ENCODE measurements around the gene MACROD2.

The MACROD2 gene

GRCh38 chr20:14310977-14311627 is 315.8 kb downstream of the MACROD2 start:
- no peaks in the 10 kb centered on the region for H3K36me3 ChIP-seq (ENCODE audit: control insufficient read depth, insufficient read depth, low read length)
- H3K27me3 ChIP-seq (replicated peaks; ENCODE audit: control insufficient read depth, insufficient read depth, low read length), result no peaks in the 10 kb centered on the region
- no peak for DNase-seq (ENCODE audit: extremely low read depth, insufficient read length)
- TF ChIP-seq CTCF (IDR thresholded peaks at IDR 0.05; ENCODE audit: insufficient read depth, low read length, poor library complexity, severe bottlenecking), result no peak
- no peak overlapping the region for H3K4me3 ChIP-seq (replicated peaks; ENCODE audit: low read depth, low read length)

DNA sequence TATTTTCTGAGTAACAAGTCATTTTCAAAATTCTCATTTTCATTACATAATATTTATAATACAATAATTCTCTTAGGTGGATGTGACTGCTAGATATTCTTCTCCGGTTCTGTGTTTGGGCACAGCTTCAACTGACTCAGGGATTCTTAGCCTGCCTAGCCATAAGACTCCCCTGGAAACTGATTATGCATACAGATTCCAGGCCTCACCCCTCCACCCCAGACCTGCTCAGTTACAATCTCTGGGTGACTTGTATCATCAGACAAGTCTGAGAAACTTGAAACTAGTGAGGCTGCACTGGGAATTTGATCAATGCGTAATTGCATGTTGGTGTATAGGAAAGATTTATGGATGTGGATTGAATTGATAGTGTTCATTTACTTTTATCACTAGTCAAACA is 316.7 kb downstream of the MACROD2 start:
- no peak for DNase-seq (ENCODE audit: extremely low read depth, insufficient read length)
- no peak for TF ChIP-seq CTCF (IDR thresholded peaks at IDR 0.05; ENCODE audit: insufficient read depth, low read length, poor library complexity, severe bottlenecking)
- no peaks in the 10 kb centered on the region for H3K36me3 ChIP-seq (ENCODE audit: control insufficient read depth, insufficient read depth, low read length)
- H3K27me3 ChIP-seq (replicated peaks; ENCODE audit: control insufficient read depth, insufficient read depth, low read length), result no peaks in the 10 kb centered on the region
- no peak overlapping the region for H3K4me3 ChIP-seq (replicated peaks; ENCODE audit: low read depth, low read length)

GRCh38 chr20:14313341-14314020 is 318.2 kb downstream of the MACROD2 start:
- H3K36me3 ChIP-seq (ENCODE audit: control insufficient read depth, insufficient read depth, low read length), result no peaks in the 10 kb centered on the region
- DNase-seq (ENCODE audit: extremely low read depth, insufficient read length), result no peak
- no peak for TF ChIP-seq CTCF (IDR thresholded peaks at IDR 0.05; ENCODE audit: insufficient read depth, low read length, poor library complexity, severe bottlenecking)
- no peak overlapping the region for H3K4me3 ChIP-seq (replicated peaks; ENCODE audit: low read depth, low read length)
- no peaks in the 10 kb centered on the region for H3K27me3 ChIP-seq (replicated peaks; ENCODE audit: control insufficient read depth, insufficient read depth, low read length)

GRCh38 chr20:14319704-14320103 is 324.4 kb downstream of the MACROD2 start:
- DNase-seq (ENCODE audit: extremely low read depth, insufficient read length), result no peak
- no peak overlapping the region for H3K4me3 ChIP-seq (replicated peaks; ENCODE audit: low read depth, low read length)
- H3K36me3 ChIP-seq (ENCODE audit: control insufficient read depth, insufficient read depth, low read length), result no peaks in the 10 kb centered on the region
- TF ChIP-seq CTCF (IDR thresholded peaks at IDR 0.05; ENCODE audit: insufficient read depth, low read length, poor library complexity, severe bottlenecking), result no peak
- no peaks in the 10 kb centered on the region for H3K27me3 ChIP-seq (replicated peaks; ENCODE audit: control insufficient read depth, insufficient read depth, low read length)

DNA sequence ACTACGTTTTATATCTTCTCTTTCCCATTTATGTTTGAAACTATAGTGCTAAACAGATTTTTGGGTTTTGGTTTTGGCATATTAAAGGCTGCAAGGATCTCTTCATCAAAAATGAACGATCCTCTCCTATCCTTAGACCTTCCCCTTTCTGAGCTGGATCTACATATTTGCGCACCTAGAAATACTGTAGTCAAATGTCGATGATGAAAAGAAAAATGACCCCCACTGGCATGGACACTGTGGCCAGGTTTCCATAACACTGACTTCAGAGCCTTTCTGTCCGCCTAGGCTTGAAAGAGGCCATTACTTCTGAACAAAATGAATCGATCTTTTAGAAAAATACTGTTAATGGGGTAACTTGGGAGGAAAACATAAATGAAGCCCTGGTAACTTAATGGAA is 336.3 kb downstream of the MACROD2 start:
- no peak for DNase-seq (ENCODE audit: extremely low read depth, insufficient read length)
- Histone ChIP-seq H3K36me3 (ENCODE audit: control insufficient read depth, insufficient read depth, low read length) (no peaks in the 10 kb centered on the region), H3K4me3 (replicated peaks; ENCODE audit: low read depth, low read length) (no peak overlapping the region), H3K27me3 (replicated peaks; ENCODE audit: control insufficient read depth, insufficient read depth, low read length) (no peaks in the 10 kb centered on the region)
- no peak for TF ChIP-seq CTCF (IDR thresholded peaks at IDR 0.05; ENCODE audit: insufficient read depth, low read length, poor library complexity, severe bottlenecking)

Measured in GM06990 (cell line).